ENCODE data around the gene LITAFD. TPM values are rescaled to one million over a fixed set of nuclear protein-coding genes. Genes with fewer than 3 reads are reported as not detected.

The LITAFD gene
- total and polyA plus RNA-seq, 10 of the 15 experiments (the other 5 are each of a cell fraction or from before 2014, with no cell fraction given), result not detected

DNA sequence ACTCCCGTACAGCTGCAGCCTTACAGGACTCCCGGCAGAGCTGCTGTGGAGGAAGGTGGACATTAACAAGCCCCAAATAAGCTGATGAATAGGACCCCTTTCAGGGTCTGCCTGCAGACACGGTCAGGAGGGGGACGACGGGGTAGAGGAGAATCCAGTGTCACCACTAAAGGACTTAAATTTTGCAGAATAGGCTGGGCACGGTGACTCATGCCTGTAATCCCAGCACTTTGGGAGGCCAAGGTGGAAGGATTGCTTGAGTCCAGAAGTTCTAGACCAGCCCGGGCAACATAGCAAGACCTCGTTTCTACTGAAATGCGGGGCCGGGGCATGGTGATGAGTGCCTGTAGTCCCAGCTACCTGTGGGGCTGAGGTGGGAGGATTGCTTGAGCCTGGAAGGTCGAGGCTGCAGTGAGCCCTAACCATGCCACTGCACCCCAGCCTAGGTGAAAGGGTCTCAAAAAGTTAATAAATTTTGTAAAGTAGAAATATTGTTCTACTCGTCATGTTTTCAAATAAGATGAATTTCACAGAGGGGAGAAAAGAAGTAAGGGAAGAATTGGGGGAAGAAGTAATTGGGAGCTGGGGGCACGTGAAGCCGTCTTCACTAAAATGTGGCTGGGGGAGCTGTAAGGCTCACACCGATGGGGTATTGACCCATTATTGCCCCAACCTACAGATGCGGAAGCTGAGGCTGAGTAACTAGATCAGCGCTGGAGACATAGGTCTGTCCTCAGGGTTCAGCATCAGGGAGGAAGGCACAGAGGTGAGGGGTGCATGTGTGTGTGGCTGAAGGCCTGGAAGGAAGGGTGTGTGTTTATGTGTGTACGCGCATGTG is 4.7 kb downstream of the LITAFD start:
- WGBS (ENCODE audit: insufficient coverage, insufficient replicate concordance, low lambda C conversion rate, missing lambda C conversion rate), result 77% methylated on average over 19 of the region's 19 CpGs
- Histone ChIP-seq H3K4me2 (ENCODE audit: control insufficient read depth, insufficient read depth) (no peak overlapping the region), H2AFZ (ENCODE audit: control insufficient read depth, low read depth, low read length) (no peak overlapping the region), H3K4me1 (ENCODE audit: control insufficient read depth, insufficient read depth, low read length) (peaks cover 18% of the 10 kb centered on the region), H3K9ac (ENCODE audit: control insufficient read depth, insufficient read depth, low read length) (no peak overlapping the region), H3K9me3 (replicated peaks; ENCODE audit: control insufficient read depth, insufficient read depth, low read length) (peaks cover 3% of the 10 kb centered on the region; the same call in 2 of the 3 replicates), H3K4me3 (no peak overlapping the region), H4K20me1 (ENCODE audit: control insufficient read depth, insufficient read depth) (no peaks in the 10 kb centered on the region), H3K27me3 (replicated peaks in 1 of 2; ENCODE audit: control insufficient read depth in 2 of 2, insufficient read depth in 2 of 2, low read length in 1 of 2) (no peaks in the 10 kb centered on the region), H3K36me3 (ENCODE audit: control insufficient read depth in 2 of 2, insufficient read depth in 2 of 2, low read length in 1 of 2) (peaks cover 11 to 25% of the 10 kb centered on the region in 2 experiments), H3K27ac (ENCODE audit: control insufficient read depth, insufficient read depth) (no peak overlapping the region), H3K79me2 (ENCODE audit: control insufficient read depth, insufficient read depth, low read length) (peaks cover 10% of the 10 kb centered on the region)
- intact Hi-C loops (cut with micrococcal nuclease; ENCODE audit: unreplicated experiment), result no loop called here
- ATAC-seq, result no peak
- in situ Hi-C loops (cut with MboI), result no loop called here
- RAD21 ChIA-PET (ENCODE audit: unreplicated experiment), result interaction anchor here (0.8 to 1.3 kb wide), 2 partner anchors 50 to 248 kb away, joined by 3 read pairs; no protein-coding TSS in a partner anchor
- SMC1A ChIA-PET (ENCODE audit: uncharacterized antibody, unreplicated experiment), result interaction anchor here (0.6 to 1.5 kb wide), 2 partner anchors 9 to 16 kb away, joined by 3 read pairs; no protein-coding TSS in a partner anchor
- POLR2A ChIA-PET, result interaction anchor here (0.6 kb wide), 2 partner anchors 50 to 87 kb away, joined by 3 to 4 read pairs; no protein-coding TSS in a partner anchor
- FAIRE-seq, result no peak
- BruUV-seq (replicated peaks), result no TSS peak
- no peak for DNase-seq (ENCODE audit: low read depth, low spot score)
- CTCF ChIA-PET, result interaction anchor here (1.0 kb wide), 1 partner anchor 49 kb away, joined by 4 read pairs; no protein-coding TSS in a partner anchor
- TF ChIP-seq SPI1 (IDR thresholded peaks at IDR 0.05; ENCODE audit: borderline replicate concordance, insufficient read depth, low read depth, low read length) (no peak), MEF2A (IDR thresholded peaks at IDR 0.05; ENCODE audit: insufficient read depth, low read depth, low read length) (no peak), POU2F2 (IDR thresholded peaks at IDR 0.05; ENCODE audit: borderline replicate concordance, low read depth, low read length) (no peak), BCL3 (IDR thresholded peaks at IDR 0.05; ENCODE audit: borderline replicate concordance, insufficient read depth, low read depth, low read length, poor library complexity, severe bottlenecking) (peak; percentile 29)
